H1 (cell line): ENCODE data around the gene CRYAB. TPM values are rescaled to one million over a fixed set of nuclear protein-coding genes. Genes with fewer than 3 reads are reported as not detected.

Experiments used
- CTCF ChIA-PET: fragments of 300-600 bp; sonication (Branson Sonifier 250); formaldehyde crosslinking; loops from one replicate; lab custom pipeline; 2021; ENCODE audit not compliant: partially characterized antibody; lab: Charles Lee
- POLR2A ChIA-PET: fragments of 300-600 bp; sonication (Branson Sonifier 250); formaldehyde crosslinking; loops from one replicate; lab custom pipeline; 2021; ENCODE audit warnings: inconsistent platforms; ENCODE audit not compliant: partially characterized antibody; lab: Charles Lee
- DNase-seq, 2 experiments: peaks; one replicate each; pipeline versions ENCODE4 v3.0.0 to v3.0.0-alpha.2; 2010 to 2022; ENCODE audit warnings: low spot score in 2 of 2, low read depth in 1 of 2, mixed read lengths in 1 of 2
- FAIRE-seq: peaks from 2 replicates; lab custom pipeline; 2011; peaks lifted over from hg19 to GRCh38; lab: Jason Lieb, UNC
- H2AFZ ChIP-seq: 2 replicates; pipeline ENCODE4 v1.8.1; 2012; ENCODE audit warnings: low read length, inconsistent platforms
- H2AK5ac ChIP-seq: 2 replicates; pipeline ENCODE4 v1.6.1; 2013; ENCODE audit warnings: low read depth, low read length
- H2BK120ac ChIP-seq: replicated peaks from 2 replicates; pipeline ENCODE3; 2013; ENCODE audit warnings: low read depth, low read length, inconsistent platforms
- H2BK12ac ChIP-seq: 2 replicates; pipeline ENCODE4 v1.6.1; 2013; ENCODE audit warnings: low read depth, low read length
- H2BK15ac ChIP-seq: 2 replicates; pipeline ENCODE4 v1.6.1; 2013; ENCODE audit warnings: low read length
- H2BK20ac ChIP-seq: 2 replicates; pipeline ENCODE4 v1.6.1; 2013; ENCODE audit warnings: low read length
- H2BK5ac ChIP-seq: 2 replicates; pipeline ENCODE4 v1.6.1; 2013; ENCODE audit warnings: low read depth, low read length
- H3K14ac ChIP-seq: 2 replicates; pipeline ENCODE4 v1.6.1; 2013; ENCODE audit warnings: inconsistent platforms; ENCODE audit not compliant: insufficient read length
- H3K18ac ChIP-seq: 2 replicates; pipeline ENCODE4 v1.6.1; 2013; ENCODE audit warnings: low read length; ENCODE audit errors: extremely low read depth
- H3K23ac ChIP-seq: 2 replicates; pipeline ENCODE4 v1.6.1; 2013; ENCODE audit warnings: inconsistent platforms; ENCODE audit not compliant: insufficient read length
- H3K23me2 ChIP-seq: 2 replicates; pipeline ENCODE4 v1.6.1; 2013; ENCODE audit warnings: low read depth, low read length
- H3K27ac ChIP-seq: 2 replicates; pipeline ENCODE4 v1.6.1; 2011; ENCODE audit warnings: low read depth, low read length, inconsistent platforms
- H3K27me3 ChIP-seq, 4 experiments: replicated peaks in 1 of 4; 1 replicate in 1 of 4; 2 replicates in 3 of 4; pipeline versions ENCODE4 v1.6.1 to v1.8.1; 2011 to 2013; ENCODE audit warnings: low read length in 3 of 4, mild to moderate bottlenecking in 3 of 4, inconsistent platforms in 2 of 4, mixed read lengths in 2 of 4, moderate library complexity in 1 of 4; ENCODE audit not compliant: control insufficient read depth in 3 of 4, insufficient read depth in 3 of 4; ENCODE audit errors: extremely low read depth in 1 of 4
- H3K36me3 ChIP-seq, 4 experiments: 2 replicates each; pipeline versions ENCODE4 v1.6.1 to v1.8.1; 2011 to 2013; ENCODE audit warnings: mild to moderate bottlenecking in 4 of 4, low read length in 3 of 4, moderate library complexity in 2 of 4, control low read depth in 1 of 4, inconsistent platforms in 1 of 4; ENCODE audit not compliant: insufficient read depth in 4 of 4, control insufficient read depth in 2 of 4
- H3K4ac ChIP-seq: replicated peaks from 2 replicates; pipeline ENCODE3; 2013; ENCODE audit warnings: low read length, low read depth, mixed read lengths, inconsistent platforms; ENCODE audit not compliant: insufficient read length
- H3K4me1 ChIP-seq, 4 experiments: replicated peaks in 1 of 4; 1 replicate in 1 of 4; 2 replicates in 3 of 4; pipeline versions ENCODE4 v1.6.1 to v1.8.1; 2011 to 2013; ENCODE audit warnings: low read length in 3 of 4, inconsistent platforms in 2 of 4, mixed read lengths in 1 of 4; ENCODE audit not compliant: insufficient read depth in 4 of 4, control insufficient read depth in 3 of 4
- H3K4me2 ChIP-seq, 2 experiments: 2 replicates each; pipeline versions ENCODE4 v1.6.1 to v1.8.1; 2011 to 2013; ENCODE audit warnings: low read depth in 2 of 2, low read length in 2 of 2, control low read depth in 1 of 2, inconsistent platforms in 1 of 2, mild to moderate bottlenecking in 1 of 2; ENCODE audit not compliant: insufficient read depth in 1 of 2
- H3K4me3 ChIP-seq, 4 experiments: fragments of 200-600, 300-600 bp in 1 of 4; sonication (generic), shearing (Covaris generic), sonication (Bioruptor Twin) in 1 of 4; 2 replicates each; pipeline versions ENCODE4 v1.5.1 to v1.8.1; 2011 to 2016; ENCODE audit warnings: low read length in 4 of 4, low read depth in 3 of 4, control low read depth in 2 of 4, inconsistent platforms in 2 of 4, mild to moderate bottlenecking in 2 of 4, mixed read lengths in 1 of 4, moderate library complexity in 1 of 4; ENCODE audit not compliant: insufficient read depth in 2 of 4; ENCODE audit errors: extremely low read depth in 1 of 4
- H3K56ac ChIP-seq: replicated peaks from 2 replicates; pipeline ENCODE3; 2013; ENCODE audit warnings: low read depth, mild to moderate bottlenecking, mixed read lengths, low read length, inconsistent platforms; ENCODE audit not compliant: insufficient read length
- H3K79me1 ChIP-seq: 2 replicates; pipeline ENCODE4 v1.6.1; 2013; ENCODE audit warnings: low read depth, low read length, control low read depth
- H3K79me2 ChIP-seq, 2 experiments: 2 replicates each; pipeline versions ENCODE4 v1.6.1 to v1.8.1; 2012 to 2013; ENCODE audit warnings: low read length in 2 of 2, mild to moderate bottlenecking in 2 of 2, inconsistent platforms in 1 of 2; ENCODE audit not compliant: insufficient read depth in 2 of 2, control insufficient read depth in 1 of 2
- H3K9ac ChIP-seq, 4 experiments: replicated peaks in 1 of 4; 1 replicate in 1 of 4; 2 replicates in 3 of 4; pipeline versions ENCODE4 v1.6.1 to v1.8.1; 2011 to 2013; ENCODE audit warnings: low read depth in 3 of 4, low read length in 3 of 4, control low read depth in 2 of 4, mild to moderate bottlenecking in 2 of 4, moderate library complexity in 2 of 4, inconsistent platforms in 1 of 4; ENCODE audit errors: extremely low read depth in 1 of 4
- H3K9me3 ChIP-seq, 2 experiments: 2 replicates each; pipeline versions ENCODE4 v1.6.1 to v1.8.1; 2012 to 2013; ENCODE audit warnings: mild to moderate bottlenecking in 2 of 2, moderate library complexity in 2 of 2, control low read depth in 1 of 2, inconsistent platforms in 1 of 2, low read depth in 1 of 2, low read length in 1 of 2, mixed read lengths in 1 of 2; ENCODE audit not compliant: insufficient read depth in 2 of 2
- H4K20me1 ChIP-seq, 2 experiments: replicated peaks in 1 of 2; 2 replicates each; pipeline versions ENCODE3 to v1.8.1; 2011 to 2013; ENCODE audit warnings: inconsistent platforms in 2 of 2, low read length in 2 of 2, mild to moderate bottlenecking in 1 of 2; ENCODE audit not compliant: insufficient read depth in 2 of 2, control insufficient read depth in 1 of 2
- H4K5ac ChIP-seq: 2 replicates; pipeline ENCODE4 v1.6.1; 2013; ENCODE audit warnings: low read length, low read depth, mixed read lengths, inconsistent platforms; ENCODE audit not compliant: insufficient read length
- H4K8ac ChIP-seq: 2 replicates; pipeline ENCODE4 v1.8.0; 2013; ENCODE audit warnings: mild to moderate bottlenecking, moderate library complexity, low read length, inconsistent platforms; ENCODE audit not compliant: insufficient read depth; ENCODE audit errors: extremely low read depth
- H4K91ac ChIP-seq: replicated peaks from 2 replicates; pipeline ENCODE3; 2013; ENCODE audit warnings: low read length, mixed read lengths, inconsistent platforms; ENCODE audit not compliant: insufficient read length
- E2F6 ChIP-seq: IDR thresholded peaks from 2 replicates; pipeline ENCODE4 v1.6.1; 2012; ENCODE audit warnings: inconsistent platforms
- JUN ChIP-seq: IDR thresholded peaks from 2 replicates; pipeline ENCODE4 v1.6.1; 2011; ENCODE audit warnings: low read depth, mild to moderate bottlenecking, improper control_type of control experiment, low read length
- POLR2A ChIP-seq, 2 experiments: IDR thresholded peaks; 1 replicate in 1 of 2; 2 replicates in 1 of 2; pipeline ENCODE4 v1.6.1; 2011; ENCODE audit warnings: low read depth in 2 of 2, low read length in 2 of 2, mild to moderate bottlenecking in 2 of 2; ENCODE audit errors: control extremely low read depth in 1 of 2
- POLR2AphosphoS5 ChIP-seq: IDR thresholded peaks from 2 replicates; pipeline ENCODE4 v1.6.1; 2011; ENCODE audit warnings: low read depth, low read length
- SP1 ChIP-seq: IDR thresholded peaks from 2 replicates; pipeline ENCODE4 v1.6.1; 2011; ENCODE audit warnings: low read depth, low read length
- TAF1 ChIP-seq: IDR thresholded peaks from 2 replicates; pipeline ENCODE4 v1.6.1; 2011; ENCODE audit warnings: mild to moderate bottlenecking, low read depth, low read length
- ZNF274 ChIP-seq: IDR thresholded peaks from 2 replicates; pipeline ENCODE4 v1.7.0; 2012; ENCODE audit warnings: low read length, borderline replicate concordance; ENCODE audit errors: extremely low read depth
- WGBS, 2 experiments: shearing (Covaris generic) in 1 of 2; methylation state at CpG; one replicate each; pipeline versions ENCODE4 v1.1.6 to v1.1.7; 2013 to 2015; ENCODE audit warnings: low lambda C conversion rate in 2 of 2, mixed read lengths in 2 of 2, inconsistent platforms in 1 of 2, low coverage in 1 of 2, missing lambda C conversion rate in 1 of 2; ENCODE audit not compliant: insufficient replicate concordance in 2 of 2, insufficient coverage in 1 of 2, insufficient read length in 1 of 2; ENCODE audit errors: extremely low coverage in 1 of 2, missing lambda C conversion rate in 1 of 2; 5-methylcytosine and 5-hydroxymethylcytosine counted together
- polyA plus RNA-seq, 7 experiments: library from polyadenylated mRNA; depleted of rRNA in 3 of 7; stranded (reverse) in 5 of 7; unstranded in 2 of 7; fragments of >200 nt in 5 of 7; fragments of 200-250 nt in 2 of 7; gene quantifications; 1 replicate in 5 of 7; 2 replicates in 1 of 7; 4 replicates in 1 of 7; pipeline versions ENCODE4 v1.2.1 to v1.2.3, GENCODE V29; 2011 to 2013; ENCODE audit warnings: missing spikeins in 2 of 7, mixed read lengths in 2 of 7
- total RNA-seq: library from RNA; stranded (reverse); fragmentation: NEBNext Ultra II Directional; extraction: Animal tissue kit (Norgen Biotek cat#: 25700); gene quantifications from 2 replicates; pipeline ENCODE4 v1.2.1, GENCODE V29; 2021

The CRYAB gene
- total and polyA plus RNA-seq, 2 of the 8 experiments (the other 6 are each of a cell fraction or from before 2014, with no cell fraction given), result 1.9 to 2.0 TPM

- Histone ChIP-seq H3K4me1 (peaks cover 0 to 10% (median 3%) of the 10 kb centered on the region in 4 experiments; a peak in 5 of 7 replicates), H3K23ac (no peak overlapping the region), H3K27ac (peak overlapping the region; percentile 75; the same call in 1 of the 2 replicates), H2BK120ac (no peak overlapping the region), H2AFZ (no peak overlapping the region), H3K9me3 (no peaks in the 10 kb centered on the region), H3K4ac (peak overlapping the region; percentile 8), H3K18ac (peak overlapping the region; percentile 91; the same call in 1 of the 2 replicates), H2BK5ac (peak overlapping the region; percentile 96), H3K56ac (no peak overlapping the region)
- DNase-seq, result no peak
- POLR2A ChIA-PET, result interaction anchor here (1.9 to 2.9 kb wide), 3 partner anchors 11 to 57 kb away, joined by 8 to 21 read pairs (median 8); partner anchors contain the start of gene DIXDC1
- WGBS, 2 experiments, result 86% methylated on average over 16 of the region's 16 CpGs; no CpG with 5 or more reads in 1 of the 2 experiments
- TF ChIP-seq E2F6 (no peak), POLR2AphosphoS5 (no peak), JUN (no peak), ZNF274 (no peak), SP1 (no peak), POLR2A (IDR thresholded peaks at IDR 0.05; ENCODE audit: control extremely low read depth in 1 of 2, low read depth in 2 of 2, low read length in 2 of 2) (no peak), TAF1 (no peak)
- TF ChIP-seq, all 59 proteins: peak for 0
- no peak overlapping the region for H3K14ac ChIP-seq
- CTCF ChIA-PET, result interaction anchor here (0.5 to 25.5 kb wide), 8 partner anchors 10 to 55 kb away, joined by 3 to 565 read pairs (median 7); partner anchors contain the start of genes ALG9 and CRYAB
- H2BK15ac ChIP-seq, result peak overlapping the region; percentile 72
- no peak overlapping the region; a peak in 1 of 7 replicates for H3K9ac ChIP-seq
- H4K91ac ChIP-seq, result peak overlapping the region; percentile 52
- H3K4me2 ChIP-seq, result peak overlapping the region; percentile 71 to 86
- H4K8ac ChIP-seq, result no peak overlapping the region; the same call in 1 of the 2 replicates
- no peaks in the 10 kb centered on the region; a peak in 1 of 7 replicates for H3K27me3 ChIP-seq
- H3K79me2 ChIP-seq, result no peaks in the 10 kb centered on the region
- H3K79me1 ChIP-seq, result no peaks in the 10 kb centered on the region
- peak overlapping the region; percentile 88; the same call in 1 of the 2 replicates for H2AK5ac ChIP-seq
- peak overlapping the region in 2 of 4 experiments; percentile 61 to 70; a peak in 4 of 8 replicates for H3K4me3 ChIP-seq
- H3K23me2 ChIP-seq, result peaks cover 3% of the 10 kb centered on the region; the same call in 1 of the 2 replicates
- no peak for FAIRE-seq
- H3K36me3 ChIP-seq, result no peaks in the 10 kb centered on the region
- no peaks in the 10 kb centered on the region for H4K20me1 ChIP-seq
- no peak overlapping the region for H4K5ac ChIP-seq
- peak overlapping the region; percentile 93; the same call in 1 of the 2 replicates for H2BK20ac ChIP-seq
- H2BK12ac ChIP-seq, result peak overlapping the region; percentile 68
These were observed 14.4 kb upstream of the CRYAB start for GRCh38 chr11:111925953-111926352.
